ENCODE data around the gene NPC1. TPM values are rescaled to one million over a fixed set of nuclear protein-coding genes. Genes with fewer than 3 reads are reported as not detected.

The NPC1 gene
- total RNA-seq, 1 donor from 2014 or later: 100 TPM

DNA sequence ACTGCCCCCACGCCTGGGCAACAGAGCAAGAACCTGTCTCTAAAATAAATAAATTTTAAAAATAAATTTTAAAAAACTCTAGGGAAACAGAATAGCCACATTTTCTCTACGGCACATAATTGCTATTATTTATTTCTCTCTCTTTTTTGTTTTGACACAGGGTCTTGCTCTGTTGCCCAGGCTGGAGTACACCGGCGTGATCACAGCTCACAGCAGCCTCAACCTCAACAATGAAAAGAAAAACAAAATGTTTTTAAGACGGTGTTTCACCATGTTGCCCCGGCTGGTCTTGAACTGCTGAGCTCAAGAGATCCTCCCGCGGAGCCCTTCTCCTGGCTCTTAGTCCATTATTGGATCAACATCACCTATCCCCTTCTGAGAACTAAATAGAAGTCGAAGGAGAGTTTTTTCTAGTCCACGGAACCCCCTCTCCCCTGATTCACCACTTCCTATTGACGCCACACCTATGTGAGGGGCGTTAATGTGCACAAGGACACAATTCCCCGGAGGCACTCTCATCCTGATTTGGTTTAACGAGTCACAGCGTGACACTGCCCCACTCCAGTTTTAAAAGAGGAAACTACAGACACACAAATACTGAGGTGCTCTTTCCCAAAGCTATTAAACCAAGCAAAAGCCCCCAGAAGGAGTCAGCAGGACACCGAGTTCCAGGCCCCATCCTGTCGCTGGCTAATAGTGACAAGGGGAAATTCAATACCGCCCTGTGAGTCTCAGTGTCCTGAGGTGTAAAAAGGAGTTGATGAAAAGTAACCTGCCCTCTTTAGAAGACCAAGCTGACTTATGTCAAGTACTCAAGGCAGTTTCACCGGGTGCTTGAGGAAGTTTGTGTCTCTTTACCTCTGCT, 1.1 kb downstream of the NPC1 start:
- H3K4me3 ChIP-seq (ENCODE audit: low read depth, low read length): peak overlapping the region; percentile 73
- H3K27me3 ChIP-seq (ENCODE audit: control insufficient read depth, insufficient read depth, low read length): no peaks in the 10 kb centered on the region
- TF ChIP-seq, protein P1, sequence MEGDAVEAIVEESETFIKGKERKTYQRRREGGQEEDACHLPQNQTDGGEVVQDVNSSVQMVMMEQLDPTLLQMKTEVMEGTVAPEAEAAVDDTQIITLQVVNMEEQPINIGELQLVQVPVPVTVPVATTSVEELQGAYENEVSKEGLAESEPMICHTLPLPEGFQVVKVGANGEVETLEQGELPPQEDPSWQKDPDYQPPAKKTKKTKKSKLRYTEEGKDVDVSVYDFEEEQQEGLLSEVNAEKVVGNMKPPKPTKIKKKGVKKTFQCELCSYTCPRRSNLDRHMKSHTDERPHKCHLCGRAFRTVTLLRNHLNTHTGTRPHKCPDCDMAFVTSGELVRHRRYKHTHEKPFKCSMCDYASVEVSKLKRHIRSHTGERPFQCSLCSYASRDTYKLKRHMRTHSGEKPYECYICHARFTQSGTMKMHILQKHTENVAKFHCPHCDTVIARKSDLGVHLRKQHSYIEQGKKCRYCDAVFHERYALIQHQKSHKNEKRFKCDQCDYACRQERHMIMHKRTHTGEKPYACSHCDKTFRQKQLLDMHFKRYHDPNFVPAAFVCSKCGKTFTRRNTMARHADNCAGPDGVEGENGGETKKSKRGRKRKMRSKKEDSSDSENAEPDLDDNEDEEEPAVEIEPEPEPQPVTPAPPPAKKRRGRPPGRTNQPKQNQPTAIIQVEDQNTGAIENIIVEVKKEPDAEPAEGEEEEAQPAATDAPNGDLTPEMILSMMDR (IDR thresholded peaks at IDR 0.05; ENCODE audit: insufficient read depth, low read length, severe bottlenecking): no peak
- FAIRE-seq (no peak), DNase-seq (ENCODE audit: low read depth) (peak; percentile 86)
- peaks cover 3% of the 10 kb centered on the region for H3K36me3 ChIP-seq (ENCODE audit: control insufficient read depth, insufficient read depth, low read length)

GRCh38 chr18:23584019-23584983, 2.0 kb downstream of the NPC1 start:
- H3K36me3 ChIP-seq (ENCODE audit: control insufficient read depth, insufficient read depth, low read length): peaks cover 3% of the 10 kb centered on the region
- no peak overlapping the region for H3K4me3 ChIP-seq (ENCODE audit: low read depth, low read length)
- TF ChIP-seq, protein P1 (IDR thresholded peaks at IDR 0.05; ENCODE audit: insufficient read depth, low read length, severe bottlenecking): no peak
- no peak for FAIRE-seq
- no peak for DNase-seq (ENCODE audit: low read depth)
- H3K27me3 ChIP-seq (ENCODE audit: control insufficient read depth, insufficient read depth, low read length): no peaks in the 10 kb centered on the region

DNA sequence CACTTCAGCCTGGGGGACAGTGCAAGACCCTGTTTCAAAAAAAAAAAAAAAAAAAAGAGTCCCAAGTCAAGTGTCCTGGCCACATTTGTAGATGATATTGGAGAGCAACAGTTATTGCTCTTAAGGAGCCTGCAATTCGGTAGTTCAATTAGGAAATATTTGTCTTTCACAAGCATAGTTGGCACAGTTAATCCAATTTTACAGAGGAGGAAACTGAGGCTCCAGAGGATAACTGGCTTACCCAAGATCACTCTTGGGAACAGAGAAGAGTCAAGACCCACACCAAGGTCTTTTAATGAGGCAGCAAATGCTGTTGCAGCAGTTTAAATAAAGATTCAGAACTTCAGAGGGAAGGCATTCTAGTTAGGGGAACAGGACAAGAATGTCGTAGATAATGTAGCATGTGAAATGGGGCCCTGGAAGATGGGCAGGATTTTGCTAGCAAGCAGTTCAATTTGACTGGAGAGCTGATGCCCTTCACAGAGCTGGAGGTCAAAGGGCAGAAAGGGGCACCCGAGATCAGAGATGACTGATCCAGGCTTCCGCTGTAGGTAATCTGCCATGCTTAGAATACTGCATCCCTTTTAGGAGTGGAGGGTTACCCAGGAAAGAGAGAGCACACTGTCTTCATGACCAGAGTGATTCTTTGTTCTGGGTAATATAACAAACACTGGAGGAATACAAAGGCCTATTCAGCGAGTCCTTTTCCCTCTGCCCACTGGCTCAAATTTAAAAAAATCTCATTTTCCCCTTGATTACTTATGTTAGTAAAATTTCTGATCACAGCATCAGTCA, 3.0 kb downstream of the NPC1 start:
- TF ChIP-seq, protein P1 (IDR thresholded peaks at IDR 0.05; ENCODE audit: insufficient read depth, low read length, severe bottlenecking): no peak
- DNase-seq (ENCODE audit: low read depth) (no peak), FAIRE-seq (no peak)
- Histone ChIP-seq H3K4me3 (ENCODE audit: low read depth, low read length) (no peak overlapping the region), H3K36me3 (ENCODE audit: control insufficient read depth, insufficient read depth, low read length) (peaks cover 3% of the 10 kb centered on the region), H3K27me3 (ENCODE audit: control insufficient read depth, insufficient read depth, low read length) (no peaks in the 10 kb centered on the region)

DNA sequence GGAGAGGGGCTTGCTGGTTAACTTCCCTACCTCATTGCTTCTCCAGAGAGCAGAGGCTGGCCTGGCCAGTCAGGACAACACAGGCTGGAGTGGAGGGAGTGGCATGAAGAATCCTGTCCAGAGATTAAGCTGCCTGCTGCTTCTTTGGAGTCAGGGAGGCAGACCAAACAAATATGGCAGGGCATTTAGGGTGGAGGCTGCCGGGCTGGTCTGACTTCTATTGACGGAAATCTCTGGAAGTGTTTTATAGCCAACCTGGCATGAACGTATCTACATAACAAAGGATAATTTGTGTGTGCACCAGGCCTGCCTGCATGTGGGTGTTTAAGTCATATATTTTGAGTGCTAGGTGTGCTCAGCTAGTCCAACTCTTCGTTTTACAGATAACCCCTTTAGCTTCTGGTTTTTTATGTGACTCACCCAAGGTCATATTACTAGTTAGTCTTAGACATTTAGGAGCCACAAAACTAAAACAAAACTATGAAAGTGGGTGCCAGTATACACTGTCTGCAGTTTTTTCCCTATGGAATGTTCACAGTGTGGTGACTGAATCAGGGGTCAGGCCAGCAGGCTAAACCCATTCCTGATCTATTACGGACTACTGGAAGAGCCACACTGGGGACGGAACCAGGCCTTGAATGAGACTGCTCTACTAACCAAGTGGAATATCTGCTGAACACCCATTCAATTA, 5.5 kb downstream of the NPC1 start:
- Histone ChIP-seq H3K4me3 (ENCODE audit: low read depth, low read length) (no peak overlapping the region), H3K36me3 (ENCODE audit: control insufficient read depth, insufficient read depth, low read length) (peaks cover 8% of the 10 kb centered on the region), H3K27me3 (ENCODE audit: control insufficient read depth, insufficient read depth, low read length) (no peaks in the 10 kb centered on the region)
- TF ChIP-seq, protein P1 (IDR thresholded peaks at IDR 0.05; ENCODE audit: insufficient read depth, low read length, severe bottlenecking): no peak
- DNase-seq (ENCODE audit: low read depth): no peak
- no peak for FAIRE-seq

Data from bronchial epithelial cell (primary cell).